Gastrocnemius medialis (tissue), 4 donors: Measurements from ENCODE around the gene LRRC75B. TPM values are rescaled to one million over a fixed set of nuclear protein-coding genes. Genes with fewer than 3 reads are reported as not detected.

Source experiments
- ATAC-seq, 2 donors: fragments of 150-250 bp; one replicate each; pipeline ENCODE4 v1.9.1; 2016
- DNase-seq, 2 donors: peaks; one replicate each; pipeline ENCODE4 v3.0.0-alpha.2; 2019
- H3K27ac ChIP-seq, 4 donors: fragments of 200-600 bp; sonication (generic); 1 replicate in 1 of 4; 2 replicates in 3 of 4; pipeline ENCODE4 v1.5.1; 2016 to 2018; ENCODE audit warnings: mild to moderate bottlenecking in 2 of 4, moderate library complexity in 1 of 4
- H3K27me3 ChIP-seq, 3 donors: fragments of 200-600 bp; sonication (generic) in 2 of 3; 1 replicate in 1 of 3; 2 replicates in 2 of 3; pipeline versions ENCODE4 v1.5.1 to v1.6.0; 2016 to 2019; ENCODE audit warnings: mild to moderate bottlenecking in 1 of 3, moderate library complexity in 1 of 3
- H3K36me3 ChIP-seq, 2 donors: fragments of 200-600 bp; sonication (generic) in 1 of 2; one replicate each; pipeline ENCODE4 v1.5.1; 2017 to 2018
- H3K4me1 ChIP-seq, 2 donors: fragments of 200-600 bp; sonication (generic) in 1 of 2; one replicate each; pipeline ENCODE4 v1.5.1; 2016 to 2017; ENCODE audit warnings: mild to moderate bottlenecking in 2 of 2
- H3K4me3 ChIP-seq, 4 donors: fragments of 200-600 bp; sonication (generic) in 3 of 4; 1 replicate in 1 of 4; 2 replicates in 3 of 4; pipeline ENCODE4 v1.5.1; 2016 to 2019; ENCODE audit warnings: mild to moderate bottlenecking in 2 of 4
- H3K9me3 ChIP-seq, 3 donors: fragments of 200-600 bp; sonication (generic) in 2 of 3; 1 replicate in 1 of 3; 2 replicates in 2 of 3; pipeline ENCODE4 v1.5.1; 2016 to 2019
- POLR2A ChIP-seq, 2 donors: fragments of 450-650 bp; IDR thresholded peaks; one replicate each; pipeline ENCODE4 v1.6.1; 2017; ENCODE audit warnings: antibody characterized with exemption in 2 of 2, mild to moderate bottlenecking in 2 of 2, moderate library complexity in 2 of 2
- in situ Hi-C, 4 donors: fragments of 200-750 bp; cut with MboI; loops; one replicate each; pipeline versions ENCODE4 v1.15.0 to v1.8.0; 2017; ENCODE audit warnings: low sequenced_read_pairs in 4 of 4
- intact Hi-C: fragments of 100-400 bp; cut with DNase I; formaldehyde crosslinking; loops from one replicate; pipeline ENCODE4 v1.15.1; 2023; ENCODE audit warnings: low total_unique reads
- total RNA-seq, 4 donors: library from RNA; depleted of rRNA; stranded (reverse); fragments of >200 nt; gene quantifications; one replicate each; pipeline versions ENCODE4 v1.1.0 to v1.2.3, GENCODE V29; 2016
- TF ChIP-seq, protein P1 (sequence below), 5 experiments: fragments of 450-650 bp in 3 of 5; fragments of 200-600 bp in 2 of 5; sonication (generic) in 2 of 5; IDR thresholded peaks in 4 of 5; conservative IDR thresholded peaks in 1 of 5; 1 replicate in 4 of 5; 2 replicates in 1 of 5; pipeline ENCODE4 v1.5.1; 2016 to 2019; ENCODE audit warnings: antibody characterized with exemption in 5 of 5, mild to moderate bottlenecking in 3 of 5, moderate library complexity in 3 of 5

LRRC75B gene
- total RNA-seq, 4 donors from 2014 or later = 1.9 to 3.4 (median 2.8) TPM

- Histone ChIP-seq H3K27ac (peak overlapping the region; percentile 86 to 90 (median 89)), H3K4me1 (peaks cover 52 to 66% of the 10 kb centered on the region in 2 donors), H3K27me3 (no peaks in the 10 kb centered on the region), H3K4me3 (no peak overlapping the region), H3K9me3 (no peaks in the 10 kb centered on the region), H3K36me3 (peaks cover 0 to 56% of the 10 kb centered on the region in 2 donors)
- in situ Hi-C loops = no loop called here
- intact Hi-C loops = no loop called here
- ATAC-seq = no peak
- TF ChIP-seq, protein P1, sequence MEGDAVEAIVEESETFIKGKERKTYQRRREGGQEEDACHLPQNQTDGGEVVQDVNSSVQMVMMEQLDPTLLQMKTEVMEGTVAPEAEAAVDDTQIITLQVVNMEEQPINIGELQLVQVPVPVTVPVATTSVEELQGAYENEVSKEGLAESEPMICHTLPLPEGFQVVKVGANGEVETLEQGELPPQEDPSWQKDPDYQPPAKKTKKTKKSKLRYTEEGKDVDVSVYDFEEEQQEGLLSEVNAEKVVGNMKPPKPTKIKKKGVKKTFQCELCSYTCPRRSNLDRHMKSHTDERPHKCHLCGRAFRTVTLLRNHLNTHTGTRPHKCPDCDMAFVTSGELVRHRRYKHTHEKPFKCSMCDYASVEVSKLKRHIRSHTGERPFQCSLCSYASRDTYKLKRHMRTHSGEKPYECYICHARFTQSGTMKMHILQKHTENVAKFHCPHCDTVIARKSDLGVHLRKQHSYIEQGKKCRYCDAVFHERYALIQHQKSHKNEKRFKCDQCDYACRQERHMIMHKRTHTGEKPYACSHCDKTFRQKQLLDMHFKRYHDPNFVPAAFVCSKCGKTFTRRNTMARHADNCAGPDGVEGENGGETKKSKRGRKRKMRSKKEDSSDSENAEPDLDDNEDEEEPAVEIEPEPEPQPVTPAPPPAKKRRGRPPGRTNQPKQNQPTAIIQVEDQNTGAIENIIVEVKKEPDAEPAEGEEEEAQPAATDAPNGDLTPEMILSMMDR (IDR thresholded peaks at IDR 0.05 in 4 of 5, conservative IDR thresholded peaks at IDR 0.05 in 1 of 5) = no peak
- no peak for TF ChIP-seq POLR2A (IDR thresholded peaks at IDR 0.05)
- DNase-seq = no peak
Measured at GRCh38 chr22:24543185-24543601, 49.7 kb downstream of the LRRC75B start.

GRCh38 chr22:24542641-24543040 is 50.2 kb downstream of the LRRC75B start:
- intact Hi-C loops (no loop called here), in situ Hi-C loops (no loop called here)
- peaks cover 0 to 51% of the 10 kb centered on the region in 2 donors for H3K36me3 ChIP-seq
- no peak overlapping the region for H3K4me3 ChIP-seq
- peaks cover 52 to 66% of the 10 kb centered on the region in 2 donors for H3K4me1 ChIP-seq
- DNase-seq = peak; percentile 49 to 80
- no peaks in the 10 kb centered on the region for H3K27me3 ChIP-seq
- TF ChIP-seq, protein P1 (IDR thresholded peaks at IDR 0.05 in 4 of 5, conservative IDR thresholded peaks at IDR 0.05 in 1 of 5) = peak in 4 of 5 experiments; percentile 27 to 58 (median 33)
- no peak for TF ChIP-seq POLR2A (IDR thresholded peaks at IDR 0.05)
- no peaks in the 10 kb centered on the region for H3K9me3 ChIP-seq
- peak overlapping the region; percentile 86 to 90 (median 89) for H3K27ac ChIP-seq
- ATAC-seq = peak; percentile 42 to 57

DNA sequence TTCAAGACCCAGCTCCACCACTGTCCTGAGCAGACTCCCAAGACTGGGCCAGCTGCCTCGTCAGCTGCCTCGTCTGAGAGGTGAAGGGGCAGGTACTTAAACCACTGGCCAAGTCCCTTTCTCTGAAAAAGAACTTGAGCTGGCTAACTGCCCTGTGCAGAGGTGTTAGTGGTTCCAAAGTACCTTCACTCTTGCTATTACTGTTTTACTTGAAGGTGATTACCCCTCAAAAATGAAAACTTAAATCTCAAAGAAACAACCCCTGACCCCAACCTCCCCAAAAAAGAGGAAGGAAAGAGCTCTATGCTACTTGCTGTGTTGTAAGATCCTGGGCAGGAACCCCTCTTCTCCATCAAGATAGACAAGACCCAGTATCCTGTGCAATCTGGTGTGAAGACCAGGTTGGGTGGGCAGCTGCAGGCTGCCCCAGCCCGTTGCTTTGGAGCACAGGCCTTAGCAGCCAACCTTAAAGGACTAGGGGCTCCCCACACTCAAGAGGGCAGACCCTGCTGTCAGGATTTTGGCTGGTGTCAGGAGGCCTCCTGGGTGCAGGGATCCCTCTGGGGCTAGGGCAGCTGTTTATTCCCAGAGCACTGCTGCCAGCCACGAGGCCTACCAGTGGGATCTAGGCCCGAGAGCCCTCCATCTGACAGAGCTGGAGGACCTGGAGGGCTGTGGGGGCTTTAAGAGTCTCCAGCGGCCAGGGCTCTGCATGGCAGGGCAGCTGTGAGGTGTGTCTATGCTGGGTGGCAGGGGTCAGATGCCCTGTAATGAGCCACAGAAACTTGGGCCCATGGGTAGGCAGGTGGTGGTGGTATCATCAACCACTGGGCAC is 51.0 kb downstream of the LRRC75B start:
- Histone ChIP-seq H3K4me3 (no peak overlapping the region), H3K36me3 (peaks cover 0 to 44% of the 10 kb centered on the region in 2 donors), H3K27ac (peak overlapping the region; percentile 86 to 90 (median 89)), H3K27me3 (no peaks in the 10 kb centered on the region), H3K4me1 (peaks cover 52 to 66% of the 10 kb centered on the region in 2 donors), H3K9me3 (no peaks in the 10 kb centered on the region)
- intact Hi-C loops (loop anchor here (2.0 kb wide), 1 partner anchor 23 kb away; no protein-coding TSS in a partner anchor), in situ Hi-C loops (no loop called here)
- ATAC-seq = no peak
- TF ChIP-seq, protein P1 (IDR thresholded peaks at IDR 0.05 in 4 of 5, conservative IDR thresholded peaks at IDR 0.05 in 1 of 5) = no peak
- no peak for TF ChIP-seq POLR2A (IDR thresholded peaks at IDR 0.05)
- no peak for DNase-seq

GRCh38 chr22:24540470-24540869 is 52.4 kb downstream of the LRRC75B start:
- DNase-seq (peak; percentile 82 to 90), ATAC-seq (peak; percentile 93 to 95)
- intact Hi-C loops = loop anchor here (2.0 kb wide), 1 partner anchor 24 kb away; no protein-coding TSS in a partner anchor
- no peaks in the 10 kb centered on the region for H3K27me3 ChIP-seq
- TF ChIP-seq POLR2A (IDR thresholded peaks at IDR 0.05) = no peak
- TF ChIP-seq, protein P1 (IDR thresholded peaks at IDR 0.05 in 4 of 5, conservative IDR thresholded peaks at IDR 0.05 in 1 of 5) = peak in 1 of 5 experiments; percentile 18
- no peak overlapping the region for H3K4me3 ChIP-seq
- in situ Hi-C loops = no loop called here
- H3K9me3 ChIP-seq = no peaks in the 10 kb centered on the region
- H3K27ac ChIP-seq = peak overlapping the region; percentile 86 to 90 (median 89)
- peaks cover 0 to 35% of the 10 kb centered on the region in 2 donors for H3K36me3 ChIP-seq
- peaks cover 50 to 69% of the 10 kb centered on the region in 2 donors for H3K4me1 ChIP-seq
